HG02870 (cell line): ENCODE measurements around the gene GABBR2.

ENCODE experiments used
- ATAC-seq: cut with Tn5 transposase; IDR thresholded peaks from one replicate; pipeline ENCODE4 v1.9.1; 2021; ENCODE audit warnings: mild to moderate bottlenecking, moderate library complexity; ENCODE audit not compliant: unreplicated experiment

GABBR2 gene

GRCh38 chr9:98362624-98363252 is 346.0 kb downstream of the GABBR2 start:
- ATAC-seq: no peak

GRCh38 chr9:98361645-98362044 is 347.1 kb downstream of the GABBR2 start:
- no peak for ATAC-seq

- no peak for ATAC-seq
These were observed 348.5 kb downstream of the GABBR2 start for GRCh38 chr9:98360176-98360708.

GRCh38 chr9:98359569-98359968 is 349.2 kb downstream of the GABBR2 start:
- ATAC-seq: no peak

GRCh38 chr9:98357921-98358535 is 350.7 kb downstream of the GABBR2 start:
- ATAC-seq: no peak

GRCh38 chr9:98356953-98357690 is 351.6 kb downstream of the GABBR2 start:
- no peak for ATAC-seq

- ATAC-seq: no peak
These were observed 352.4 kb downstream of the GABBR2 start for GRCh38 chr9:98356326-98356725.

GRCh38 chr9:98351370-98351769 is 357.4 kb downstream of the GABBR2 start:
- no peak for ATAC-seq

- ATAC-seq: no peak
These were observed 361.1 kb downstream of the GABBR2 start for GRCh38 chr9:98347642-98348041.

- no peak for ATAC-seq
These were observed 363.7 kb downstream of the GABBR2 start for GRCh38 chr9:98345011-98345410.

GRCh38 chr9:98344581-98344980 is 364.2 kb downstream of the GABBR2 start:
- ATAC-seq: no peak

GRCh38 chr9:98342820-98343210 is 365.9 kb downstream of the GABBR2 start:
- ATAC-seq: no peak

GRCh38 chr9:98342098-98342819 is 366.5 kb downstream of the GABBR2 start:
- ATAC-seq: no peak

- ATAC-seq: no peak
These were observed 367.3 kb downstream of the GABBR2 start for GRCh38 chr9:98341157-98342097.

- no peak for ATAC-seq
These were observed 368.5 kb downstream of the GABBR2 start for GRCh38 chr9:98339987-98340800.

- ATAC-seq: no peak
These were observed 373.1 kb downstream of the GABBR2 start for GRCh38 chr9:98335661-98336060.

GRCh38 chr9:98334796-98335195 is 373.9 kb downstream of the GABBR2 start:
- no peak for ATAC-seq

- no peak for ATAC-seq
These were observed 374.8 kb downstream of the GABBR2 start for GRCh38 chr9:98333703-98334582.
